GM21390 (cell line): ENCODE results near the gene MESD.

ENCODE experiments used
- ATAC-seq: cut with Tn5 transposase; IDR thresholded peaks from one replicate; pipeline ENCODE4 v1.9.1; 2021; ENCODE audit not compliant: unreplicated experiment

MESD gene

DNA sequence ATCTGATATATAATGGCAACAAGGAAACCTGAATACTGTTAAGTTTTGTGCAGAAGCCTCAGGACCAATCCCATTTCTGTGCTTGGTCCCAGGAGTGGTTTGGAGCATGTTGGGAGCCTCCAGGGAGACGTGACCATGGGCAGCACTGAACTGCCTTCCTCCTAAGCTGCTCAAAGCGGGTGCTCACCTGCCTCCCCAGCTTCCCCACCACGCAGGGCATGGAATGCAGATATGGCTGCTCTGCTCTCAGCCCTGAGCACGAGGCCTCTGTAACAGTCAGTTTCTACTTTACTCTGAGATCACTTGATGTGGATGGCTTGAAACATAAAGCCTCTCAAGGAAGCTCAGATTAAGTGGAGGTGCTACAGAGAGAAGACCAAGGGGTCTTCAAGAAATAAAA lies 49.3 kb downstream of the MESD start:
- no peak for ATAC-seq

GRCh38 chr15:80939216-80939615 lies 50.4 kb downstream of the MESD start:
- no peak for ATAC-seq

GRCh38 chr15:80937718-80938117 lies 51.9 kb downstream of the MESD start:
- no peak for ATAC-seq

GRCh38 chr15:80936288-80937078 lies 53.1 kb downstream of the MESD start:
- no peak for ATAC-seq

DNA sequence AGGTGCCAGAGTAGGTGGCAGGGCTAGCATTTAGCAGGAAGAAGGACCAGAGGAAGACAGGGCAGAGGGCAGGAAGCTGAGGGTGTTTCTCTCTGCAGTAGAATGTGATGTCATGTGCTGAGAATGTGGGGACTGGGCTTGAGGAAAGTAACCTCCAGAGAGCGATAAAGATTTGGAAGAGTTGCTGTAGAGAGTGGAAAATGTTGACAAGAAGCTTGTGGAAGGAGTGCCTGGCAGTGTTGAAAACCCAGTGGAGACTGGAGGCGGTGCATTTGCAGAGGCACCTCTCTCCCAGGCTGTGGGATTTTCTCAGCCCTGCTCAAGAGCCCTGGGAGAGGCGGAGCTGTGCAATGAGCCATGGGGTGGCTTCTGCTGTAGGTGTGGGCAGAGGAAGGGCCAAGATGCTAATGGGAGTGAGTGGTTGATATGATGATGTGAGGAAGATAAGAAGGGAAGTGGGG lies 54.8 kb downstream of the MESD start:
- no peak for ATAC-seq

DNA sequence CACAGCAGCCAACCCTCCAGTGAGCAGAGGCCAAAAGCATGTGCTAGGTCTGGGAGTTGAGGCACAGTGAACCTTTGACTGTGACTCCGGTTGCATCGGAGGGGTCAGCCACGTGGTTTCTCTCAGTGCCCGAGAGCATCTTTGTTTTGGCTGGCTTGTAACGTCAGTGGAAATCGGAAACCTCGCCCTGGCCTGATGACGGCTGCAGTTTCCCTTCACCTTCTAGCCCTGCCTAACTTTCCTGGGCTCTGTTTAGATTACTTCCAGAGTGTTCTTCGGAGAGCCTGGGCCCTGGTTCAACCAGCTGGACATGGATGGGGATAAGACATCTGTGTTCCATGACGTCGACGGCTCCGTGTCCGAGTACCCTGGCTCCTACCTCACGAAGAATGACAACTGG lies 56.6 kb downstream of the MESD start:
- no peak for ATAC-seq

GRCh38 chr15:80932513-80932815 lies 57.2 kb downstream of the MESD start:
- ATAC-seq: no peak

GRCh38 chr15:80931721-80932512 lies 57.7 kb downstream of the MESD start:
- ATAC-seq: no peak

GRCh38 chr15:80931191-80931590 lies 58.4 kb downstream of the MESD start:
- ATAC-seq: no peak

DNA sequence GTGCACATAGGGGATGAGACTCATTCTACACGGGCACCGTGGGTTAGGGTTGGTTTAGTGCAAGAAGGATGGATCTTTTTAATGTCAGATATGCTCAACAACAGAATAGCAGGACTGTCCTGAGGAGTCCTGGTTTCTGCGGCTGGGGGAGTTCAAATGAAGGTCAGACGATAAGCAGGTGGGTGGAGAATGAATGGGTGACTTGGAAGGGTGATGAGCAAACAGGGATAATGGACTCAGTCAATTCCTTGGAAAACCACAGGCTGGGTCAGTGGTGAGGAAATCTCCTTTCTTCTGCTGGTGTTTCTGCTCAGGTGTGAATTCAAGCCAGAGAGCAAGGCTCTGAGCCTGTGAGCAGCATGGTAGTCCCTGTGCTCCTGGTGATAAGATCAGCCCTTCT lies 59.9 kb downstream of the MESD start:
- no peak for ATAC-seq

DNA sequence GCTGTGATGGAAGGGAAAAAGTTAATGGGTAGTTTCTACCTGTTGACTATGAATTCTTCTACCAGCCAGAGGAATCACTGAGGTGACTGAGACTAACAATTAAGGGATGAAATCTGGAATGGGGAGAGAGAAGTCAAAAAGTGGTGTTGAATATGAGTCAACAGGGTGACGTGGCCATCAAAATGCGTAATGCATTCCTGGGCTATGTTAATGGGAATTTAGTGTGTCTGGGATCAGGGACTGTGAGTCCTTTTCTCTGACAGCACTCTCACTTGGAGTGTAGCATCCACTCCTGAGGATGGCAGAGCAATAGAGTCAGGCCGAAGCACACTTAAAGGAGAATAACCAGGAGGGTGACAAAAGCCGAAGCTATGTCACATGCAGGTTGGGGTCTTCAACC lies 60.4 kb downstream of the MESD start:
- no peak for ATAC-seq

GRCh38 chr15:80926126-80926525 lies 63.5 kb downstream of the MESD start:
- no peak for ATAC-seq

DNA sequence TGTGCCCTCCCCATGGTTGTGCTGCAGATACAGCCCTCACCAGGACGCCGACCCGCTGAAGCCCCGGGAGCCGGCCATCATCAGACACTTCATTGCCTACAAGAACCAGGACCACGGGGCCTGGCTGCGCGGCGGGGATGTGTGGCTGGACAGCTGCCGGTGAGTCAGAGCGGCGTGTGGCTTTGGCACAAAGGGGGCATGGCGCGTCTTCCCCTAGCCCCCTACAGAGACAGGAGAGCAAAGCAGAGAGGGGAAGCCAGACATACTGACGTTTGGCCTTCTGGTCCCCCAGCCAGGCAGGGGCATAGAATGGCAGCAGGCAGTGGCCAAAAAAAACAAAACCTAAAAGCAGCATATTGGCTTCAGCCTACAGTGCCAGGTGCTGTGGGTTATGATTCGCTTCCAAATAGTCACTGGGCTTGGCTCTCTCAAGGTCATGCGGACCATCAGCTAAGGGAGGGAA lies 64.0 kb downstream of the MESD start:
- no peak for ATAC-seq

GRCh38 chr15:80924278-80924677 lies 65.3 kb downstream of the MESD start:
- no peak for ATAC-seq

- ATAC-seq: no peak
These were observed 66.0 kb downstream of the MESD start for GRCh38 chr15:80923668-80924067.

DNA sequence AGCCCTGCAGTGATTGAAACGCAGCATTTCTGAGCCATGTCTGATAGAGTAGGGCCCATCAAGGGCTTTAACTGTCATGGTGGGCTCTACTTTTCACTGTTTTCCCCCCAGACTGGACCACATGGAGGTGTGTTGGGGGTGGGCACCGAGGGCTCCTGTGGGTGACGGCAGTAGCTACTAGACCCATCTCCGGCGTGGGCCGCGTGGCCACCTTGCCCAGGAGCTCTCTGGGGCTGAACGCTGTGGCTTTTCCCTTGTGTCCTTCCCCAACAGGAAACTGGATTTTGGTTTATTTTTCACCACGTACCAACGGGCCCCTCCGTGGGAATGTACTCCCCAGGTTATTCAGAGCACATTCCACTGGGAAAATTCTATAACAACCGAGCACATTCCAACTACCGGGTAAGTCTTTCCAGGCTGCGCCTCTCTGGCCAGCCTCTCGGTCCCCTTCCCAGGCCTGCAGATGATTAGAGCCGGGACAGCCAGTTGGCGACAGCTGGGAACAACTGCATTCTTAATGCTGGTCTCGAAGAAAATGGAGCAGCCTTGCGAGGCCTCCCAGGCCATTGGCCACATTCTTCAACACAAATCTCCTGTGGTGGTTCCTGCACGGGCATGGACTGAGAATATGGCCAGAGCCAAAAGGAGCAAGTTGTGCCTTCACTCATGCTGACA lies 67.7 kb downstream of the MESD start:
- no peak for ATAC-seq

GRCh38 chr15:80920271-80920699 lies 69.3 kb downstream of the MESD start:
- no peak for ATAC-seq

DNA sequence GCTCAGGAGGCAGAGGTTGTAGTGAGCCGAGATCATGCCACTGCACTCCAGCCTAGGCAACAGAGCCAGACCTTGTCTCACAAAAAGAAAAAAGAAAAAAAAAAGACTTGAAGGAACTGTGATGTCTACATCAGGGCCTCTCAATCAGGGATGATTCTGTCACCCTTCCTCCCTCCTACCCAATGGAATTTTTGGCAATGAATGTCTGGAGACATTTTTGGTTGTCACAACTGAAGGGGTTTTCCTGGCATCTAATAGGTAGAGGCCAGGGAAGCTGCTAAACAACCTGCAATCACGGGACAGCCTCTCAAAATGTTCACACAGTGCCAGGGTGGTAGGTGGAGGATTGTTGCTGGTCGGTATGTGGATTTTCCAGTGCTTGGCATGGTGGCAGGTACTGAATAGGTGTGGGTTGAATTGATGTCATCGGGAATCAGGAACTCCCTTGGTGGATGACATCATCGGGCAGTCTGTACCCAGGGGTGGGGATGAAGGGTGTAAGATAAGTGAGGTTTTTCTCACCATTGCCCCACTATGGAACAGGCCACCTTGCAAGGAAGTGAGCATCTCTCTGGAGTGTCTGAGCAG lies 71.3 kb downstream of the MESD start:
- ATAC-seq: no peak

DNA sequence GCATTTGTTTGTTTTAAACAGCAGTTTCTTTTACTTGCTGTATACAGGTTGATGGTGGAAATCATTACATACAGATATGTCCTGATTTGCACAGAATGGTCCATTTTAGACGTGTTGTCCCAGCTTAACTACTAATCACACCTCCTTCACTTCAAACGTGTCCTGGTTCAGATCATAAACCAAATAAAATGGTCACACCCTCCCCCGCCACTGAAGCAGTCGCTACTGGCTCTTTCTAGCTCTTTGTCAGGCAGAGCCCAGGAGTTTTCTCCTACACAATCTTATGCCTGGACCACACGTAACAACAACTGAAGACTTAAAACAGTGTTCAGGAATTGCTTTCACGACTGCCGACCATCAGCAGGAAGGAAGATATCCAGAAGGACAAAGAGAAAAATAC lies 73.6 kb downstream of the MESD start:
- ATAC-seq: no peak

DNA sequence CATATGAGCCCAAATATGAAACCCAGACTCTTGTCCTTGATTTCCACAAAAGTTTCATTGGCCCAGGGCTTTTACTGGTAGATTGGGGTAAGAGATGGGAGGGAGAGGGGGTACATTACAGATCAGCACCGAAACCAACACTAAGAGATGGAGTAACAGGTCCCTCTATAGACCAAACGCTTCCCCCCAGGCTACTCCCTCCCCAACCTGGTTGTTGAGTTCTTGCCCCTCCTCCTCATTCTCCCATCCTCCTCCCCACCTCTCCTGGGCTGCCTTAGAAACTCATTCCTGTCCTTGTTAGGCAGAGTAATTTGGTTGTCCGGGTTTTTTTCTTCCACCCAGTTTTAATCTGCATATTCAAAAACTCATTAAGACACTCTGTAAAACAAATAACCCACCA lies 74.1 kb downstream of the MESD start:
- ATAC-seq: no peak

DNA sequence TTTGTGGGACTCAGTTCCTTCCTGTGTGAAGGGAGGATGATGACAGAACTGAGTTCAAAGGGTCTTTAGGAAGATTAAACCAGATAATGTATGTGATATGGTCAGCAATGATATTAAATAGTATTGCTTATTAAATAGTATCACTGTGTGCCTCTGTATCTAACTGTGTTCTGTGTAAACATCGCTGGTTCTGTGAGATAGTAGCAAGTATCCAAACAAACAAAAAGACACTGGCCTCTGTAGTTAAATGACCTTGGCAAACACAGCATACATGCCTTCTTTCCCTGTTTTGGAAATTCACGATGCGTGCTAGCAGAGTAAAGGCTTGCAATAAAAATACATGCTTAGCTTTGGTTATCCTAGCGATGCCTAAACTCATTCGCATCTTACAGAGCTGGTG lies 76.1 kb downstream of the MESD start:
- no peak for ATAC-seq
